ENCODE measurements around the gene HOTAIR.

Gene HOTAIR

GRCh38 chr12:53974084-53975063 lies at the start of gene HOTAIR:
TSS of gene HOTAIR (minus strand) at chr12:53974954.
- H3K27ac ChIP-seq = peak within 1 kb of the TSS in 15 of 21 experiments; percentile 5 to 90 (median 74)
- H3K4me3 ChIP-seq = peak within 1 kb of the TSS; percentile 15 to 48 (median 30)

GRCh38 chr12:54024127-54024526 lies 49.4 kb upstream of the HOTAIR start:
- H3K4me3 ChIP-seq = no peak overlapping the region
- peak overlapping the region in 10 of 21 experiments; percentile 21 to 98 (median 75) for H3K27ac ChIP-seq

- H3K4me3 ChIP-seq = no peak overlapping the region
- H3K27ac ChIP-seq = peak overlapping the region in 10 of 21 experiments; percentile 25 to 98 (median 75)
These were observed 48.5 kb upstream of the HOTAIR start for GRCh38 chr12:54022960-54023884.

GRCh38 chr12:54021432-54022013 lies 46.8 kb upstream of the HOTAIR start:
- peak overlapping the region in 3 of 7 experiments; percentile 1 to 13 (median 11) for H3K4me3 ChIP-seq

GRCh38 chr12:54020591-54021405 lies 46.0 kb upstream of the HOTAIR start:
- Histone ChIP-seq H3K4me3 (peak overlapping the region in 3 of 7 experiments; percentile 1 to 58 (median 11)), H3K27ac (peak overlapping the region in 14 of 21 experiments; percentile 5 to 98 (median 86))

More at GRCh38 chr12:54021432-54022013, 46.8 kb upstream of the HOTAIR start:
- H3K27ac ChIP-seq = peak overlapping the region in 16 of 21 experiments; percentile 5 to 98 (median 86)

- Histone ChIP-seq H3K4me3 (peak overlapping the region in 3 of 7 experiments; percentile 45 to 61 (median 58)), H3K27ac (peak overlapping the region in 14 of 21 experiments; percentile 69 to 98 (median 92))
These were observed 45.3 kb upstream of the HOTAIR start for GRCh38 chr12:54019924-54020590.

GRCh38 chr12:54019091-54019811 lies 44.5 kb upstream of the HOTAIR start:
- Histone ChIP-seq H3K4me3 (peak overlapping the region in 5 of 7 experiments; percentile 40 to 61 (median 54)), H3K27ac (peak overlapping the region in 17 of 21 experiments; percentile 36 to 98 (median 90))

GRCh38 chr12:54018468-54018984 lies 43.8 kb upstream of the HOTAIR start:
- Histone ChIP-seq H3K4me3 (peak overlapping the region; percentile 35 to 61 (median 45)), H3K27ac (peak overlapping the region in 20 of 21 experiments; percentile 36 to 98 (median 86))

- Histone ChIP-seq H3K27ac (peak overlapping the region in 20 of 21 experiments; percentile 36 to 98 (median 86)), H3K4me3 (peak overlapping the region; percentile 35 to 61 (median 45))
These were observed 43.2 kb upstream of the HOTAIR start for GRCh38 chr12:54017878-54018467.

- peak overlapping the region in 19 of 21 experiments; percentile 36 to 98 (median 87) for H3K27ac ChIP-seq
- peak overlapping the region; percentile 35 to 61 (median 45) for H3K4me3 ChIP-seq
These were observed 42.5 kb upstream of the HOTAIR start for GRCh38 chr12:54017027-54017788.

- peak overlapping the region in 15 of 21 experiments; percentile 36 to 98 (median 91) for H3K27ac ChIP-seq
- H3K4me3 ChIP-seq = peak overlapping the region in 6 of 7 experiments; percentile 37 to 61 (median 50)
These were observed 41.8 kb upstream of the HOTAIR start for GRCh38 chr12:54016478-54016964.

GRCh38 chr12:54016051-54016450 lies 41.3 kb upstream of the HOTAIR start:
- peak overlapping the region in 6 of 7 experiments; percentile 37 to 61 (median 50) for H3K4me3 ChIP-seq

GRCh38 chr12:54015018-54015931 lies 40.5 kb upstream of the HOTAIR start:
- Histone ChIP-seq H3K4me3 (no peak overlapping the region), H3K27ac (peak overlapping the region in 4 of 21 experiments; percentile 92 to 98 (median 98))

More at GRCh38 chr12:54016051-54016450, 41.3 kb upstream of the HOTAIR start:
- H3K27ac ChIP-seq = peak overlapping the region in 12 of 21 experiments; percentile 57 to 98 (median 92)

- Histone ChIP-seq H3K27ac (peak overlapping the region in 9 of 21 experiments; percentile 29 to 98 (median 61)), H3K4me3 (no peak overlapping the region)
These were observed 39.7 kb upstream of the HOTAIR start for GRCh38 chr12:54014377-54015017.
